ENCODE results near the gene RBM20.
A peak's percentile ranks its signal among the peaks of the same experiment; 100 is the strongest.

The RBM20 gene

DNA sequence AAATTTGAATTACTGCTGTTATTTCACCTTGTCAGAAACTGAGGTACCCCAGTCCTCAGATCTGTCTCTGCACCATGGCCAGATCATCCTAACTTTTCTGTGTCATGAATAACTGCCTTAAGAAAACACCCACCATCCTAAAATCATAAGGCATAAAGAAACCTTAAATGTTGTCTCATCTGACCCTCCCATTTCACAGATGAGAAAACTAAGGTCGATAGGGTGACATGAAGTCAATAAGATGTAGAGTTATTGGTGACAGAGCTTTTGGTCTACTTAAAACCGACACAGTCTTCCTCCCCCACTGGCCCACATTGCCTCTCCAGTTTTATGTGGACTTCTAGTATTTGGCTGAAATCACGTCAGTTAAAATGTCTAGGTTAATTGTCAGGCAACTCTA is 126.1 kb downstream of the RBM20 start:
- in situ Hi-C loops (cut with MboI; ENCODE audit: low pct_unique_long_range_greater_than_20kb, low sequenced_read_pairs) = no loop called here

DNA sequence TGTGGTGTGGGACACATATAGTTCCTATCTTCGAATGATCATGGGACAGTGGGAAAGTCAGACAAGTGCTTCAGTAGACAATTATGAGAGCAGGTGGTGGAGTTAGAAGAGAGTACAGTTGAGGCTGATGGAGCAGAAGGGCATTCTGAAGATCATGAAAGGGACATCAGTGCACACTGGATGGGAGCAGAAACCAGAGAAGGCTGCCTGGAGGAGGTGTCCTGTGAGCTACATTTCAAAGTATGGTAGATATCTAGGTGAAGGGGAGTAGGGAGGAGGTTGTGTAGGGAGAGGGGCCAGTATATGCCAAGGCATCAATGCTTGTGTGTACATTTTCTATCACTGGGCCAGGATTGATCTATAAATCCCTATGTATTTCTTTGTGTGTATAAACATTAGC is 127.3 kb downstream of the RBM20 start:
- DNase-seq = no peak
- in situ Hi-C loops (cut with MboI; ENCODE audit: low pct_unique_long_range_greater_than_20kb, low sequenced_read_pairs) = no loop called here

More for the DNA sequence above, 126.1 kb downstream of the RBM20 start:
- no peak for DNase-seq

DNA sequence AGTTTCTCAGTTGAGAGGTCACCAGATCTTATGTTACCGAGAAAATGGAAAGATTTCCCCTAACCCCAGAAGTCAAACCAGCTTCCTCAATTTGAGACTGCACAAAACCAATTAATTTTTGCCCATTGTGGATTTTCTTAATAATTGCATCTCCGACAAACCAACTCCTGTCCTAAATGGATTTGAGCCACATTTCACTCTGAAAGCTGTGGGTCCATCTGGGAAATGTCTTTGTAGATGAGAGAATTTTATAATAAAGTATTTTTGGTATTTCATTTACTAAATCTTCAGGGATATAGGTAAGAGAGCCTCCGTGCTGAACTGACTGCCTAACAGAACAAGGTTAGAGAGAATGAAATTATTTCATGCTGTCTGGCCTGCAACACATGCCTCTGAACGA is 127.9 kb downstream of the RBM20 start:
- DNase-seq = no peak
- in situ Hi-C loops (cut with MboI; ENCODE audit: low pct_unique_long_range_greater_than_20kb, low sequenced_read_pairs) = no loop called here

DNA sequence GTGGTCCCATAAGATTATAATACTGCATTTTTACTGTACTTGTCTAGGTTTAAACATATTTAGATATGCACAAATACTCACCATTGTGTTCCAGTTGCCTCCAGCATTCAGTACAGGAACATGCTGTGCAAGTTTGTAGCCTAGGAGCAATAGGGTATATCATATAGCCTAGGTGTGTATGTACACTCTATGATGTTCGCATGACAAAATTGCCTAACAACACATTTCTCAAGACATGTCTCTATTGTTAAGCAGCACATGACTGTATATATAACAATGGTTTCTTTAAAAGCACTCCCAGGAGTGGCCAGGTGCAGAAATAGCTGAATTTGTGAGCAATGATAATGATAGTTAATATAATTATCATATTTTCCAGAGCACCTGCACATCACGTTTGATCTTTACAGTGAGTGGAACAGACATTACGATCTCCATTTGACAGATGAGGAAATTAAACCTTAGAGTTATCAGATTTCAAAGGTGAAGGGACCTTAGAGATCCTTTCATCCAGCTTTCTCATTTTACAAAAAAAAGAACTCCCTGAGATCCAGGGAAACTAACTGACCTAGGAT is 128.4 kb downstream of the RBM20 start:
- in situ Hi-C loops (cut with MboI; ENCODE audit: low pct_unique_long_range_greater_than_20kb, low sequenced_read_pairs) = no loop called here
- no peak for DNase-seq

DNA sequence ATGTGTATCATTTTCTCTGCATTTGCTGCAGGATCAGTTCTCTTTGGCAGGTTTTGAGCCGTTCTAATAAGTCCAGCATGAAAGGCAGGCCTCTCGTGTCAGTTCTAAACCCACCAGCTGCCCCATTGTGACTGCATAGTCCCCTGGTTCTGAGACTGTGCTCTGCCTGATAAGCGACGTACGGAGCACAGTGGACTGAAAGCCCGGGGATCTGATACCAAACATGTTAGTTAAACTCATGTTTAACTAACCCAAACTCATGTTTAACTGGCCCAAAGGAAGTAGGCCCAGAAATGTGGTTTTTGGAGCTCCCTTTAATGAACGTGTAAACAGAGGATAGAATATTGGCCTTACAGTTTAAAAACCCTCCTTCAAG is 129.5 kb downstream of the RBM20 start:
- DNase-seq = no peak
- in situ Hi-C loops (cut with MboI; ENCODE audit: low pct_unique_long_range_greater_than_20kb, low sequenced_read_pairs) = no loop called here

DNA sequence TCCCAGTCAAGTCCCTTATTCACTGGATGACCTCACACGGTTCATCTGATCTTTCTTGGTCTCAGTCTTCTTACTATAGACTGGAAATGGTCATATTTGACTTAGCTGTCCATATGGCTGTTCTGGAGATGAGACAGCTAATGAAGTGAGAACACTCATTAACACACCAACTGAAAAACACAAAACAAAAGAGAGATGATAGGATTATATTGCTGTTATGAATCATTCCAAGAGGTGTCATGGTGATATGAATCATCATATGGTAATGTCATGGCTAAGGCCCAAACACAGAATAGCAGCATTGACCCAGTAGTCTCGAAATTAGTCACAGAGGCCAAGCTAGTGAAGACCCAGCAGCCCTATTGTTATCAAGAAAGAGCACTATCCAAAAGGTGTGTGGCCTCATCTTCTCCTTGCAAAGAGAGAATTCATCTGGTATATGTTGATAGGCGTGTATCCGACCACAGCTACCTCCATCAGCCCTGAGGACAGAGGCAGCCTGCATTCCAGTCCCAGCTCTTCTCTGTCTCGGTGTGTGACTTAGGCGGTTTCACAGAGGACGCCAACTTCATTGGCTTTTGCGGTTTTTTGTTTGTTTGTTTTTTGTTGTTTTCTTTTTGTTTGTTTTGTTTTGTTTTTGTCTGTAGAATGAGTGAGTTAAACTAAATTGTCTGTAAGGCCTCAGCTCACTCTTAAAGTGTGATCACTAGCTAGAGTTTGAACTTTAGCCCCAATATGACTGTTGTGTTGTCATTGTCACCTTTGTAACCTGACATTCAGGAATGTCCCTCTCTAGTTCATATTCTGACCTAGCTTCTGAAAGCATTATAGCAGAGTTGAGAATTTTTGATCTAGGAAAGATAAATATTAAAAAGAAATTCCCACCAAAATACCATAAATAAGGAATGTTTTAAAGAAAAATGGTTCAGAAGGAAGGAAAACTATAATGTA is 130.2 kb downstream of the RBM20 start:
- in situ Hi-C loops (cut with MboI; ENCODE audit: low pct_unique_long_range_greater_than_20kb, low sequenced_read_pairs) = no loop called here
- DNase-seq = no peak

DNA sequence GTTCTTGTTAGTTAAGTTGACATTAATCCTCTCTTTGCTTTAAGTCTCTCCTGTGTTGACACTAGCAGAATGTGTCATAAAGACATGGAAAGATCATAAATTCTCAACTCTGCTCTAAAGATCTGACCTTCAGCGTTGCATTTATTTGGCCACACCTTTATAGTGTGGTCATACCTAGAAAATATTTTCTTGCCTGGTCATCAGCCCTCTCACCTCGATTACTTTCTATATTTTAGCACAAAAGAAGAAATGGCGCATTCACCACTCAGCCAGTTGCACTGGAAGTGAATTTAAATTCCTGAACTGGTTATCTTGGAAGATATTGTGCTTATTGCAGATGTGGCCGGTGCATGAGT is 130.9 kb downstream of the RBM20 start:
- in situ Hi-C loops (cut with MboI; ENCODE audit: low pct_unique_long_range_greater_than_20kb, low sequenced_read_pairs) = no loop called here
- no peak for DNase-seq

DNA sequence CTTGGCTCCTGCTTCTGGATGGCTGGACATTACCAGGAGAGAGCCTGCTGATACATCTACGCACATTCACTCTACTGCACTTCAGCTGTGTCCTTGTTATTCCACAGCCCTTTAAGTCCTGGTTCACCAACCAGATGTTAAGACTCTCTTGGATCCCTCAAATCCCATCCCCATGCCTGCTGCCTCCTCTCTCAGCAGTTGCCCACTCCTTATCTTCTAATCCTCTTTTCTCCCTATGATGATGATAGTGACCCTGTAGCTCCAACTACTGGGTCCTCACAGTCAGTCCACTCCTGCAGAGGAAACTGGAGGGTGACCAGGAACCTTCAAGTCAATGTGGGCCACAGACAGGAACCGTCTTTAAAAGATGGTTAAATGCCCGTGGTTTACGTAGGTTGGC is 131.3 kb downstream of the RBM20 start:
- DNase-seq = no peak
- in situ Hi-C loops (cut with MboI; ENCODE audit: low pct_unique_long_range_greater_than_20kb, low sequenced_read_pairs) = no loop called here

DNA sequence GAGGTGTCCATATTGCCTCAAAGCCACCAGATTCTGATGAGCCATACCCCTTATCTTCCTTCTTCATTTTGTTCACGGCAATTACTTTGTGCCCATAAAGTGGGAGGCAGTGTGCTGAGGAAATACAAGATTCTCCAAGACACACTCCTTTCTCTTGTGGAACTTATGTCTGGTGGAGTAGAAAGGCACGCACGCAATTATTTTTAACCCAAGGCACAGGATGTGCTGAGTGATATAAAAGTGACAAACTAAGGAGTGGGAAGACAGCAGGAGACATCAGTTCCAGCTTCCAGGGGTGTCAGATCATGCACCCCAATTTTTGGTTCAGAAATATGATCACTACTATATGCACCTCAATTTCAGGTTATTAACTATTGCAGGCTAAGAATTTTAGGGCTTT is 132.9 kb downstream of the RBM20 start:
- DNase-seq = peak; percentile 20
- in situ Hi-C loops (cut with MboI; ENCODE audit: low pct_unique_long_range_greater_than_20kb, low sequenced_read_pairs) = no loop called here

DNA sequence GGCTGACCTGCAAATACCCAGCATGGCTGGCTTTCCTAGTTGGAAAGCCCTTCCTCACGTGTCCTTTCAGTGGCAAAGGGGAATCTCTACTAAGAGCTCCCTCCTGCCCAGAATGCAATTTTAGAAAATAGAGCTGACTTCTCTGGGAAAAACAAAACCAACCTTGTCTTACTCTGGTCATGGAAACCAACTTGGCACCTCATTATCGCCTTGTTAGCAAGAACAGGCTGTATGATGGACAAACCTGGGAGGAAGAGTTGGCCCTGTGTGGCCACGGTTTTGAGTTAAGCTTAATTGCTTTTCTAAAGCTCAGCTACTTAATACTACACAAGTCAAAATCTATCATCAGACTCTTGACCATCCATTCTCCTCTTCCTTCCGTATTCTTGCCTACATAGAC is 133.5 kb downstream of the RBM20 start:
- no peak for DNase-seq
- in situ Hi-C loops (cut with MboI; ENCODE audit: low pct_unique_long_range_greater_than_20kb, low sequenced_read_pairs) = no loop called here

DNA sequence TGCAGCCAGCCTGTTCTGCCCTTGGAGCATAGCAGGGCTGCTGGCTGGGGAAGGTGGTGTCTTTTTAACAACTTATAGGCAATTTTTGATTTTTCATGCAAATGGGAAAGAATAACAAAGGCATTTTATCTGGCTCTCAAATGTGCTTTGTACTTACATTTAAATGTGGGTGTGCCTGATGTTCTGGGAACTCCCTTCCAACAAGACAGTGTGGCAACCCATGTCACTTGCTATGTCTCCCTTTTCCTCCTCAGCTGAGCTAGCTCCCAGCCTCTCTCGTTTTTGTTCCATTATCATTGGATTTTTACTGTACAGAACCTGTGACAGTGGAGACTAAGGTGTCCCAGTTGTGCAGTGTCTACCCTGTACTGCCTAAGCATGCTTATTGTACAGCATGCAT is 134.1 kb downstream of the RBM20 start:
- in situ Hi-C loops (cut with MboI; ENCODE audit: low pct_unique_long_range_greater_than_20kb, low sequenced_read_pairs) = no loop called here
- no peak for DNase-seq

DNA sequence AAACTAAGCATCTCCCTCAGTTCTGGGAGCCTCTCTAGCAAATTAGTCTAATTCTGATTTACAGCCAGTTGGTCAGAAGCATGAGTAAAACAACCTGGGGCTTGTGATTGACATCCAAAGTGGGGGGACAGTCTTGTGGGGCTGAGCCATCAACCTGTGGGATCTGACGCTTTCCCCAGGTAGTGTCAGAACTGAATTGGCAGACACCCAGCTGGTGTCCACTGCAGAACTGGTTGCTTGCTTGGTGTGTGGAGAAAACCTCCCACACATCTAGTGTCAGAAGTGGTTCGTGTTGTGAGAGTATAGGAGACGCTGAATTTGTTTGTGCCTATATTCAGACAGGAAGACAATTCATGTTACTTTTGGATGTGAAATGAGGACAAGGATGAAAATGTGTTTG is 135.4 kb downstream of the RBM20 start:
- in situ Hi-C loops (cut with MboI; ENCODE audit: low pct_unique_long_range_greater_than_20kb, low sequenced_read_pairs) = no loop called here
- DNase-seq = no peak

DNA sequence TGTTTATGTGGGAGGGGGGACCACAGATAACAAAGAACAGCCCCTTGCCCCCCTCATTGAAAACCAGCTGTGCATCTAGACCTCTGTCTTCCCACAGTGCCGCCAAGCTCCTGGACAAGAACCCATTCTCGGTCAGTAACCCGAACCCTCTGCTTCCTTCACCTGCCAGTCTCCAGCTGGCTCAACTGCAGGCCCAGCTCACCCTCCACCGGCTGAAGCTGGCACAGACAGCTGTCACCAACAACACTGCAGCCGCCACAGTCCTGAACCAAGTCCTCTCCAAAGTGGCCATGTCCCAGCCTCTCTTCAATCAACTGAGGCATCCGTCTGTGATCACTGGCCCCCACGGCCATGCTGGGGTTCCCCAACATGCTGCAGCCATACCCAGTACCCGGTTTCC is 136.6 kb downstream of the RBM20 start:
- DNase-seq = no peak
- in situ Hi-C loops (cut with MboI; ENCODE audit: low pct_unique_long_range_greater_than_20kb, low sequenced_read_pairs) = no loop called here

DNA sequence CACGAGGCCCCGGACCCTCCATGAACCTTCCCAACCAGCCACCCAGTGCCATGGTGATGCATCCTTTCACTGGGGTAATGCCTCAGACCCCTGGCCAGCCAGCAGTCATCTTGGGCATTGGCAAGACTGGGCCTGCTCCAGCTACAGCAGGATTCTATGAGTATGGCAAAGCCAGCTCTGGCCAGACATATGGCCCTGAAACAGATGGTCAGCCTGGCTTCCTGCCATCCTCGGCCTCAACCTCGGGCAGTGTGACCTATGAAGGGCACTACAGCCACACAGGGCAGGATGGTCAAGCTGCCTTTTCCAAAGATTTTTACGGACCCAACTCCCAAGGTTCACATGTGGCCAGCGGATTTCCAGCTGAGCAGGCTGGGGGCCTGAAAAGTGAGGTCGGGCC is 137.0 kb downstream of the RBM20 start:
- no peak for DNase-seq
- in situ Hi-C loops (cut with MboI; ENCODE audit: low pct_unique_long_range_greater_than_20kb, low sequenced_read_pairs) = no loop called here

DNA sequence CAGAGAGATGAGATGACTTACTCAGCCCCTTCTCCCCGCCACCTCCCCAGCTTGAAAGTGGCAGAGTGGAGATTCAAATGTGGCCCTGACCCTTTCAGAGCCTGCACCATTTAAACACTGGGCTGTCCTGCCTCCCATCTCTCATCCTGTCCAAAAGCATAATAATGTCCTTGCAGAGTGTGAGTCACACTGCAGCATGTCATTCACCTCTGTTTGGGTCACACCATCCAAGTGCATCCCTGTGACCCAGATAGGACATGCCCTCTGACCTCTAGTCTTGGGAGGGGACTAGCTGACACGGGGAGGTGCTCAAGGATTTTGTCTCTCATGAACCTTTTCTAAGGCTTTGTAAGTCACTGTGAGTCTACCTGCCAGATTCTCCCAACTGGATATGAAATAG is 138.5 kb downstream of the RBM20 start:
- in situ Hi-C loops (cut with MboI; ENCODE audit: low pct_unique_long_range_greater_than_20kb, low sequenced_read_pairs) = no loop called here

DNA sequence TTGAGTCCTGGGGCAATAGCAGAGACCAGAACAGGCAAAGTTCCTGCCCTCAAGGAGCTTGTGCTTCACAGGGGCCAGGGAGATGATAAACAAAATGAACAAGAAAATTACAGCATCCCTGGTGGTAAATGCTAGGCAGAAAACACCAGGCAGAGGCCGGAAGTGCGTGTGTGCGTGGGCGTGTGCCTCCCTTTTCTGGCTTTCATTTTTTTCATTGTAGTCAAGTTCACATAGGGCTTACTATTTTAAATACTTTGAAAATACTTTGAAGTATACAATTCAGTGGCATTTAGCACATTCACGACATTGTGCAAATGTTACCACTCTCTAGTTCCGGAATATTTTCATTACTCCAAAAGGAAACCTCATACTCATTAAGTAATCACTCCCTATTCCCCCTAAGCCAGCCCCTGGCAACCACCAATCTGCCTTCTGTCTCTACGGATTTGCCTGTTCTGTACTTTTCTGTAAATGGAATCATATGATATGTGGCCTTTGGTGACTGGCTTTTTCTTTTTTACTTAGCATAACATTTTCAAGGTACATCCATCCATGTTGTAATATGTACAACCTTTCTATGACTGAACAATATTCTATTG is 139.5 kb downstream of the RBM20 start:
- DNase-seq = peak; percentile 42

More for the DNA sequence above, 138.5 kb downstream of the RBM20 start:
- no peak for DNase-seq

DNA sequence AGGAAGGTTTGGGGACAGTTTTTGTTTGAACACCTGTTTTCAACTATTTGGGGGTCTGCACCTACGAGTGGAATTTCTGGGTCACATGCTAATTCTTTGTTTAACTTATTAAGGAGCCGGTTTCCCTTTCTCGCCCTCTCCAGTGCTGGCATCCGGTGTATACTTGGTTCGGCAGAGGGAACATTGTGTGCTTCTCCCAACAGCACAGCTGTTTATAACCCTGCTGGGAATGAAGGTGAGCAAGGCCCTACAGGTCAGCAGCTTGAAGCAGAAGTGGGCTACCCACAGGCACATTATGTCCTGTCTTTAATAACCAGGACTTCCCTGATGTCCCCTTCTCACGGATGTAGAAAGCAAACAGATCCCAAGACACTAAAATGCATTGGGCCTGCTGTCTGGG is 140.1 kb downstream of the RBM20 start:
- DNase-seq = no peak
- in situ Hi-C loops (cut with MboI; ENCODE audit: low pct_unique_long_range_greater_than_20kb, low sequenced_read_pairs) = no loop called here

More for the DNA sequence above, 139.5 kb downstream of the RBM20 start:
- in situ Hi-C loops (cut with MboI; ENCODE audit: low pct_unique_long_range_greater_than_20kb, low sequenced_read_pairs) = no loop called here

DNA sequence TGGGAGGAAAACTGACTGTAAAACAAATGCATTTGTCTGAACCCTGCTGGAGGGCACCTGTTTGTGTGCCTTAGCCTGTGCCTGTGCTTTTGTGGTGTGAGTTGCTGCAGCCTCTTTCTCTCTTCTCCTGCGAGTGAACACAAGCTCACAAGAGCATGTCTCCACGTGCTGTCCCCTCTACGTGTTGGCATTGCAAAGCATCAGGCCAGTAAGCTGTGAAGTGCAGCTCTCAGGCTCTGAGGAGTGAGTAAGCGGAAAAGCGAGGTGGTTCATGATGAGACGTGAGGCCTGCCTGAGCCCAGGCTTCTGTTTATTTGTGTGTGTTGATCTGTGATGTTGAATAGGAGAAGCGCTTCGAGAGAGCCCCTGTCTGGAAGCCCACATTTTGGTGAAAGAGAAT is 142.0 kb downstream of the RBM20 start:
- DNase-seq = no peak
- in situ Hi-C loops (cut with MboI; ENCODE audit: low pct_unique_long_range_greater_than_20kb, low sequenced_read_pairs) = no loop called here

DNA sequence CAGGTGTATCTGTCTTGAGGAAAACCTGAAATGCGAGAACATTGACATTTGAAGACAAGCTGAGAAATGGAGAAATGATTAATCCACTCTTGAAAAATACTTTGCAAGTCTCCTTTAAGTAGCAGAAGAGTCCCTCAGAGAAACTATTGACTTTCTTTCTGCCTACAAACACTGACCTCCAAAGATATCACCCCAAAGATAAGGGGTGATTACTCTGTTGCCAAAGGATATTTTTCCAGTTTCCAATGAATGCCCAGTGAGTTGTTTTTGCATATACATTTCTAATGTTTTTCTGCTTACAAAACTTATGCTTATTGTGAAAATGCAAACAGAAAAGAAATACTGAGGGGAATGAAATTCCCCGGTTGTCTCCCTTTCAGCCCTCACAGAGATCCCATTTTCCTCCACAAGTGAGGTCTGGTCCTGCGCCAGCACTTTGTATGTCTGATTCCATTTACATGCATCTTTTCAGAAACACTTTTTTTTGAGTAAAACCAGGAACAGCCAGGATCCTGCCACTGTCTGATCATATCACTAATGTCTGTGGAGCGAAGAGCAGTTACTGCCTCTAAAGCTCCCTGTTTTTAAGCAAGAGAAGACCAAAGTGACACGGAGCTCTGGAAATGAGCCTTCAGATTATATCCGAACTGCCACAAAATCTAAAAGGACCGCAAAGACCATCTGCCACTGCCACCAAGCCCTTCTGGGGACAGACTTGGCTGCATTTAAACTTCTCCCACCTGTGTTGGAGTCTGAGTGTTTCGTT is 144.7 kb downstream of the RBM20 start:
- in situ Hi-C loops (cut with MboI; ENCODE audit: low pct_unique_long_range_greater_than_20kb, low sequenced_read_pairs) = no loop called here
- DNase-seq = no peak
